ENCODE data around the gene MACROH2A2. TPM values are rescaled to one million over a fixed set of nuclear protein-coding genes. Genes with fewer than 3 reads are reported as not detected.

MACROH2A2 gene
- total and polyA plus RNA-seq, 2 of the 13 experiments (the other 11 are each of a cell fraction or from before 2014, with no cell fraction given), result 9.8 to 43.1 TPM

DNA sequence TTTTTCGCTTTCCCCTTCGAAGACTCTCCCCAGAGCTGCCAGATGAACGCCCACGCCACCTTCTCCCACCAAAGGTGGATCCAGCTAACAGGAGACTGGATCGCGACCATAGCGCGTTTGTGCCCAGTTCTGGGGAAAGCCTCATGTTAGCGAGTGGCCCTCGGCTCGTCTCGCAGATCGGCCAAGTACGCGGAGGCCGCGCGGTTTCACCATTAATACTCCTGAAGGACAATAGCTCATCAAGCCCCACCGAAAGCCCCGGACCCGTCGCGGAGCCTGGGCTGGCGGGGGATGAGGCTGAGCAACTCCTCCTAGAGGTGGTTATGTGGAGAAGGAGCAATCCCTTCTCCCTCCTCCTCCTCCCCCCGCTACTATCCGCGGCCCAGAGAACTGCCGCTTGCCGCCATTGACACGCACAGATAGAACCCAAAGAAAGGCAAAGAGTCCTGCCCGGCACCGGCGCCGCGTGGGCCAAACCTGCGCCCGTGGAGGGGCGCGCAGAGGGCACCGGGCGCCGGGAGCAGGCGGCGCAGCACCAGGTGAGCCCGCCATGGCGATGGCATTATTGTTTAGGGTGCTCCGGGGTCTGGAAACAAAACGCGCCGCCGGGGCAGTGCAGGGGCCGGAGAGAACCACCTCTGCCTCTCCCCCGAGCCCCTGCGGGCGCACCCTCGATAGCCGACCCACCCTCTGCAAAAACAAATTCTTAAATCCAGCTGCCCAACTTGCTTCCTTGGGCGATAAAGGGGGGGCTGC, at the start of gene MACROH2A2 (continued):
- no peak for TF ChIP-seq ZEB1 (IDR thresholded peaks at IDR 0.05; ENCODE audit: insufficient replicate concordance, low read depth)
- TF ChIP-seq, protein P1, sequence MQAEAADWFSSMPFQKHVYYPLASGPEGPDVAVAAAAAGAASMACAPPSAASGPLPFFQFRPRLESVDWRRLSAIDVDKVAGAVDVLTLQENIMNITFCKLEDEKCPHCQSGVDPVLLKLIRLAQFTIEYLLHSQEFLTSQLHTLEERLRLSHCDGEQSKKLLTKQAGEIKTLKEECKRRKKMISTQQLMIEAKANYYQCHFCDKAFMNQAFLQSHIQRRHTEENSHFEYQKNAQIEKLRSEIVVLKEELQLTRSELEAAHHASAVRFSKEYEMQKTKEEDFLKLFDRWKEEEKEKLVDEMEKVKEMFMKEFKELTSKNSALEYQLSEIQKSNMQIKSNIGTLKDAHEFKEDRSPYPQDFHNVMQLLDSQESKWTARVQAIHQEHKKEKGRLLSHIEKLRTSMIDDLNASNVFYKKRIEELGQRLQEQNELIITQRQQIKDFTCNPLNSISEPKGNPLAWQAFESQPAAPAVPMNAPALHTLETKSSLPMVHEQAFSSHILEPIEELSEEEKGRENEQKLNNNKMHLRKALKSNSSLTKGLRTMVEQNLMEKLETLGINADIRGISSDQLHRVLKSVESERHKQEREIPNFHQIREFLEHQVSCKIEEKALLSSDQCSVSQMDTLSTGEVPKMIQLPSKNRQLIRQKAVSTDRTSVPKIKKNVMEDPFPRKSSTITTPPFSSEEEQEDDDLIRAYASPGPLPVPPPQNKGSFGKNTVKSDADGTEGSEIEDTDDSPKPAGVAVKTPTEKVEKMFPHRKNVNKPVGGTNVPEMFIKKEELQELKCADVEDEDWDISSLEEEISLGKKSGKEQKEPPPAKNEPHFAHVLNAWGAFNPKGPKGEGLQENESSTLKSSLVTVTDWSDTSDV (CRISPR knock-in tag; IDR thresholded peaks at IDR 0.05), result no peak
- TF ChIP-seq ZNF101 (CRISPR knock-in tag; IDR thresholded peaks at IDR 0.05; ENCODE audit: borderline replicate concordance, low read depth), result no peak
- TF ChIP-seq KDM6A (CRISPR knock-in tag; IDR thresholded peaks at IDR 0.05; ENCODE audit: low read depth), result no peak
- TF ChIP-seq ZKSCAN5 (CRISPR knock-in tag; IDR thresholded peaks at IDR 0.05), result 0 out of 2 replicates have a peak, but pooled peaks have one; percentile 29
- TF ChIP-seq ZNF260 (CRISPR knock-in tag; IDR thresholded peaks at IDR 0.05; ENCODE audit: borderline replicate concordance, low read depth), result no peak
- no peak for TF ChIP-seq ZNF296 (CRISPR knock-in tag; conservative IDR thresholded peaks at IDR 0.05)
- TF ChIP-seq, protein P2, sequence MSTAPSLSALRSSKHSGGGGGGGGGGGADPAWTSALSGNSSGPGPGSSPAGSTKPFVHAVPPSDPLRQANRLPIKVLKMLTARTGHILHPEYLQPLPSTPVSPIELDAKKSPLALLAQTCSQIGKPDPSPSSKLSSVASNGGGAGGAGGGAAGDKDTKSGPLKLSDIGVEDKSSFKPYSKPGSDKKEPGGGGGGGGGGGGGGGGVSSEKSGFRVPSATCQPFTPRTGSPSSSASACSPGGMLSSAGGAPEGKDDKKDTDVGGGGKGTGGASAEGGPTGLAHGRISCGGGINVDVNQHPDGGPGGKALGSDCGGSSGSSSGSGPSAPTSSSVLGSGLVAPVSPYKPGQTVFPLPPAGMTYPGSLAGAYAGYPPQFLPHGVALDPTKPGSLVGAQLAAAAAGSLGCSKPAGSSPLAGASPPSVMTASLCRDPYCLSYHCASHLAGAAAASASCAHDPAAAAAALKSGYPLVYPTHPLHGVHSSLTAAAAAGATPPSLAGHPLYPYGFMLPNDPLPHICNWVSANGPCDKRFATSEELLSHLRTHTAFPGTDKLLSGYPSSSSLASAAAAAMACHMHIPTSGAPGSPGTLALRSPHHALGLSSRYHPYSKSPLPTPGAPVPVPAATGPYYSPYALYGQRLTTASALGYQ (CRISPR knock-in tag; IDR thresholded peaks at IDR 0.05), result no peak
- TF ChIP-seq, protein P3, sequence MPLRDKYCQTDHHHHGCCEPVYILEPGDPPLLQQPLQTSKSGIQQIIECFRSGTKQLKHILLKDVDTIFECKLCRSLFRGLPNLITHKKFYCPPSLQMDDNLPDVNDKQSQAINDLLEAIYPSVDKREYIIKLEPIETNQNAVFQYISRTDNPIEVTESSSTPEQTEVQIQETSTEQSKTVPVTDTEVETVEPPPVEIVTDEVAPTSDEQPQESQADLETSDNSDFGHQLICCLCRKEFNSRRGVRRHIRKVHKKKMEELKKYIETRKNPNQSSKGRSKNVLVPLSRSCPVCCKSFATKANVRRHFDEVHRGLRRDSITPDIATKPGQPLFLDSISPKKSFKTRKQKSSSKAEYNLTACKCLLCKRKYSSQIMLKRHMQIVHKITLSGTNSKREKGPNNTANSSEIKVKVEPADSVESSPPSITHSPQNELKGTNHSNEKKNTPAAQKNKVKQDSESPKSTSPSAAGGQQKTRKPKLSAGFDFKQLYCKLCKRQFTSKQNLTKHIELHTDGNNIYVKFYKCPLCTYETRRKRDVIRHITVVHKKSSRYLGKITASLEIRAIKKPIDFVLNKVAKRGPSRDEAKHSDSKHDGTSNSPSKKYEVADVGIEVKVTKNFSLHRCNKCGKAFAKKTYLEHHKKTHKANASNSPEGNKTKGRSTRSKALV (CRISPR knock-in tag; IDR thresholded peaks at IDR 0.05), result peak; percentile 87
- TF ChIP-seq SIX4 (CRISPR knock-in tag; IDR thresholded peaks at IDR 0.05), result no peak
- no peak for TF ChIP-seq NFE2 (CRISPR knock-in tag; IDR thresholded peaks at IDR 0.05)
- TF ChIP-seq, protein P4, sequence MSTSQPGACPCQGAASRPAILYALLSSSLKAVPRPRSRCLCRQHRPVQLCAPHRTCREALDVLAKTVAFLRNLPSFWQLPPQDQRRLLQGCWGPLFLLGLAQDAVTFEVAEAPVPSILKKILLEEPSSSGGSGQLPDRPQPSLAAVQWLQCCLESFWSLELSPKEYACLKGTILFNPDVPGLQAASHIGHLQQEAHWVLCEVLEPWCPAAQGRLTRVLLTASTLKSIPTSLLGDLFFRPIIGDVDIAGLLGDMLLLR (CRISPR knock-in tag; IDR thresholded peaks at IDR 0.05), result 0 out of 2 replicates have a peak, but pooled peaks have one; percentile 29
- peak; percentile 75 for TF ChIP-seq SAP130 (CRISPR knock-in tag; IDR thresholded peaks at IDR 0.05; ENCODE audit: low read depth)
- TF ChIP-seq U2AF2 (IDR thresholded peaks at IDR 0.05; ENCODE audit: low read depth, low read length), result no peak
- no peak for TF ChIP-seq ZC3H13 (CRISPR knock-in tag; IDR thresholded peaks at IDR 0.05)
- TF ChIP-seq, protein P5, sequence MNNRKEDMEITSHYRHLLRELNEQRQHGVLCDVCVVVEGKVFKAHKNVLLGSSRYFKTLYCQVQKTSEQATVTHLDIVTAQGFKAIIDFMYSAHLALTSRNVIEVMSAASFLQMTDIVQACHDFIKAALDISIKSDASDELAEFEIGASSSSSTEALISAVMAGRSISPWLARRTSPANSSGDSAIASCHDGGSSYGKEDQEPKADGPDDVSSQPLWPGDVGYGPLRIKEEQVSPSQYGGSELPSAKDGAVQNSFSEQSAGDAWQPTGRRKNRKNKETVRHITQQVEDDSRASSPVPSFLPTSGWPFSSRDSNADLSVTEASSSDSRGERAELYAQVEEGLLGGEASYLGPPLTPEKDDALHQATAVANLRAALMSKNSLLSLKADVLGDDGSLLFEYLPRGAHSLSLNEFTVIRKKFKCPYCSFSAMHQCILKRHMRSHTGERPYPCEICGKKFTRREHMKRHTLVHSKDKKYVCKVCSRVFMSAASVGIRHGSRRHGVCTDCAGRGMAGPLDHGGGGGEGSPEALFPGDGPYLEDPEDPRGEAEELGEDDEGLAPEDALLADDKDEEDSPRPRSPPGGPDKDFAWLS (CRISPR knock-in tag; IDR thresholded peaks at IDR 0.05; ENCODE audit: borderline replicate concordance), result no peak
- peak; percentile 65; the same call in 1 of the 2 replicates for TF ChIP-seq NFE2L1 (CRISPR knock-in tag; IDR thresholded peaks at IDR 0.05; ENCODE audit: borderline replicate concordance)
- TF ChIP-seq, protein P6, sequence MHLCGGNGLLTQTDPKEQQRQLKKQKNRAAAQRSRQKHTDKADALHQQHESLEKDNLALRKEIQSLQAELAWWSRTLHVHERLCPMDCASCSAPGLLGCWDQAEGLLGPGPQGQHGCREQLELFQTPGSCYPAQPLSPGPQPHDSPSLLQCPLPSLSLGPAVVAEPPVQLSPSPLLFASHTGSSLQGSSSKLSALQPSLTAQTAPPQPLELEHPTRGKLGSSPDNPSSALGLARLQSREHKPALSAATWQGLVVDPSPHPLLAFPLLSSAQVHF (CRISPR knock-in tag; IDR thresholded peaks at IDR 0.05), result no peak
- TF ChIP-seq MIER3 (CRISPR knock-in tag; IDR thresholded peaks at IDR 0.05; ENCODE audit: borderline replicate concordance), result no peak
- TF ChIP-seq XBP1 (CRISPR knock-in tag; IDR thresholded peaks at IDR 0.05), result no peak
